ENCODE data around the gene FBXL7. TPM values are rescaled to one million over a fixed set of nuclear protein-coding genes. Genes with fewer than 3 reads are reported as not detected.

Gene FBXL7
- total RNA-seq, 4 donors from 2014 or later = 9.5 to 25.2 (median 16.0) TPM

DNA sequence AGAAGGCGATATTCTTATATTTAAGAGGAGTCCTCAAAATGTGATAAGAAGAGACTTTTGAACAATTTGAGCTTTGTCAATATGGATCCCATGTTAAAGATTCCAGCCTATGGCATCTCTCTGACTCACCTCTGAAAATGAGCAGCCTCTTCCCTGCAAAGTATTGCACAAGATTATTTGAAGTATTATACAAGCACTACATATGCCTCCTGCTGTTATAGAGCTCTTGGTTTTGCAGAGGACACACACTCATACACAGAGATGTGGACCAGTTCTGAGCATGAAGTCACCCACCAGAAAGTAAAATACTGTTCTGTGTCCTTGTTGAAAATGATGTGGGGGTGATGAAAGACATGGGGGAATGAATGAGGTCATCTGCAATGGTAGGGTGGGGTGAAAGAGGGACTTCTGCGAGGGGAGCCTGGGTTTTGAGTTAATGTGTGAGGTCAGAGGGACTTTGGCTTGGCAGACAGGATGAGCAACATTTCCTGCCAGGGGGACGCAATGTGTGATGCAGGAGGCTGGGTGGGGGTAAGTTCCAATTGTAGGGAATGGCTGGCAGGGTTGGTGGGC lies 25.8 kb downstream of the FBXL7 start:
- no peak for TF ChIP-seq CTCF (IDR thresholded peaks at IDR 0.05; ENCODE audit: low read depth)

GRCh38 chr5:15526413-15526812 lies 26.4 kb downstream of the FBXL7 start:
- TF ChIP-seq CTCF (IDR thresholded peaks at IDR 0.05; ENCODE audit: low read depth) = no peak

DNA sequence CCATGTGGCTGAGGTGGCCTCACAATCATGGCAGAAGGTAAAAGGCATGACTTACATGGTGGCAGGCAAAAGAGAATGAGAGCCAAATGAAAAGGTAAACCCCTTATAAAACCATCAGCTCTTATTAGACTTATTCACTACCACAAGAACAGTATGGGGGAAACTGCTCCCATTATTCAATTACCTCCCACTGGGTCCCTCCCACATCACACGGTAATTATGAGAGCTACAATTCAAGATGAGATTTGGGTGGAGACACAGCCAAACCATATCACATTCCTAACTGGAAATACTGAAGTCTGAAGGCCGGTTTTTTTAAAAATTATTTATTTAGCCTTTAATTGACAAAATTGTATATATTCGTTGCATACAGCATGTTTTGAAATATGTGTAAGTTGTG lies 28.5 kb downstream of the FBXL7 start:
- TF ChIP-seq CTCF (IDR thresholded peaks at IDR 0.05; ENCODE audit: low read depth) = no peak

DNA sequence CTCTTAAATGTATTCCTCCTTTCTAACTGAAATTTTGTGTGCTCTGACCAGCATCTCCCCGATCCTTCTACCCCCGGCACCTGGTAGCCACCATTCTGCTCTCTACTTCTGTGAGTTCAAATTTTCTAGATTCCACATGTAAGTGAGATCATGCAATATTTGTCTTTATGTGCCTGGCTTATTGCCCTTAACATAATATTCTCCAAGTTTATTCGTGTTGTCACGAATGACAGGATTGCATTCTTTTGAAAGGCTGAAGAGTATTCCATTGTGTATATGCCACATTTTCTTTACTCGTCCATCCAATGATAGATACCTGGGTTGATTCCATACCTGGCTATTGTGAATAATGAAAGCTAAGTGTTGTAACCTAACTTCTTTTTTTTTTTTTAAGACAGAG lies 29.0 kb downstream of the FBXL7 start:
- TF ChIP-seq CTCF (IDR thresholded peaks at IDR 0.05; ENCODE audit: low read depth) = no peak

- TF ChIP-seq CTCF (IDR thresholded peaks at IDR 0.05; ENCODE audit: low read depth) = no peak
These were observed 29.8 kb downstream of the FBXL7 start for GRCh38 chr5:15529821-15530220.

DNA sequence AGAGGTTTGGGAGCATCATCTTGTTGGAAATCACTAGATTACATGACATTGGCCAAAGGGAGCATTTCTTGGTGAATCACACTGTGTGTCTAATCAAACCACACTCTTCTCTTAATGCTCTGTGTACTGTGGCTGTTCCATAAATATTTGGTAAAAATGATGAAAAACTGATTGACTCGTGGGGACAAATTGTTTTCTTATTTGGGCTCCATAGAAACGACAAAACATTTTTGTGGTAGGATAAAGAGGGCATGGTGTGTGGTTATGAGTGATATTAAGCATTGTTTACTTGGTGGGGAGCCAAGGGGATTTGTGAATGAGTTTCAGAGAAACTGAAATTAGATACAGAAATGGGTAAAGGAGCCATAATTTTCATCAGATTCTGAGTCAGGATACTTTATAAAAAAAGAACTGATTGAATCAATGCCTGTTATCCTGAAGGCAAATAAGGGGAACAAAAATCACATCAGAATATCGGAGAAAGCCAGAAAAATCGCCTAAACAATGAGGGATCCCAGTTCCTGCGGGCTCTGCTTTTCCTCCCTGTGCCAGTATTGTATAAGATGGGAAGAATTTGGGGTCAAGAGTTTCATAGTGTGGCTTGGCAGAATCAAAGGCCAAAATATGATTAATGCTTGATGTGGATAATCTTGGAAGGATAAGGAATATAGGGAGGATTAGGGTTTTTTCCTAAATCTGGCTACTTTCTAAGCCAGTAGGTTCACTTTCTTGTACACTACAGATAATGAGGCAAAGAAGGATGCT lies 33.3 kb downstream of the FBXL7 start:
- no peak for TF ChIP-seq CTCF (IDR thresholded peaks at IDR 0.05; ENCODE audit: low read depth)

- TF ChIP-seq CTCF (IDR thresholded peaks at IDR 0.05; ENCODE audit: low read depth) = no peak
These were observed 36.0 kb downstream of the FBXL7 start for GRCh38 chr5:15535938-15536337.

All from subcutaneous adipose tissue (tissue), 4 donors.